Measurements from ENCODE around the gene IL25.
A peak's percentile ranks its signal among the peaks of the same experiment; 100 is the strongest.
"Not testable (repeated sequence)": the region's sequence is repeated elsewhere in the genome, so short reads cannot be mapped to it uniquely, and the experiment has no call there.

IL25 gene

DNA sequence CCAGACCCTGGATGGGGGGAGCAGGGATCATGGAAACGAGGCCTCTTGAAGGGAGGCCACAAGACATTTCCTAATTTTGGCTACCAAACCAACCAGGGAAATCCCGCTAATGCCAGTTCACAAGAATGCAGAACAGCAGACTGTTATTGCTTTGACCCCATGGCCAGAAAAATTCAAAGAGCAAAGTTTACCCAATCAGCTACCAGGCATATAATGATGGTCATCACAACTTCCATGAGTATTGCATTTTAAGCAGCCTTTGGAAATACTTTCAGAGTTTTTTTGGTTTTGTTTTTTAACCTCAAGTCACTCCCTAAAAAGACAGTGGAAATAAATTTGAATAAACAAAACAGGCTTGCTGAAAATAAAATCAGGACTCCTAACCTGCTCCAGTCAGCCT, at the start of gene IL25:
Gene IL25 (plus strand): TSS at position 301 of the 400 bp plus-strand sequence.
- DNase-seq: no peak

- DNase-seq: no peak
Observed at GRCh38 chr14:23323838-23324454, 48.7 kb upstream of the IL25 start.

GRCh38 chr14:23324455-23324846, 48.2 kb upstream of the IL25 start:
- DNase-seq: no peak

DNA sequence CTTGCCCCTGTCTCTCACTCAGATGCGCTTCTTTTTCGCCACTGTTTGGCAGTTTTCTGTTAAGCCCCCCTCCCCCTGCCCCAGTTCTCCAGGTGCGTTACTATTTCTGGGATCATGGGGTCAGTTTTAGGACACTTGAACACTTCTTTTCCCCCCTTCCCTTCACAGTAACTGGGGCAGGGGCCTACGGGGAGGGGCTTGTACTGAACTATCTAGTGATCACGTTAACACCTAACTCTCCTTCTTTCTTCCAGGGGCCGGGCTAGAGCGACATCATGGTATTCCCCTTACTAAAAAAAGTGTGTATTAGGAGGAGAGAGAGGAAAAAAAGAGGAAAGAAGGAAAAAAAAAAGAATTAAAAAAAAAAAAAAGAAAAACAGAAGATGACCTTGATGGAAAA, 47.6 kb upstream of the IL25 start:
- no peak for DNase-seq

- not testable (repeated sequence) for DNase-seq
Observed at GRCh38 chr14:23325746-23326145, 46.9 kb upstream of the IL25 start.

GRCh38 chr14:23326491-23327332, 45.9 kb upstream of the IL25 start:
- DNase-seq: no peak

DNA sequence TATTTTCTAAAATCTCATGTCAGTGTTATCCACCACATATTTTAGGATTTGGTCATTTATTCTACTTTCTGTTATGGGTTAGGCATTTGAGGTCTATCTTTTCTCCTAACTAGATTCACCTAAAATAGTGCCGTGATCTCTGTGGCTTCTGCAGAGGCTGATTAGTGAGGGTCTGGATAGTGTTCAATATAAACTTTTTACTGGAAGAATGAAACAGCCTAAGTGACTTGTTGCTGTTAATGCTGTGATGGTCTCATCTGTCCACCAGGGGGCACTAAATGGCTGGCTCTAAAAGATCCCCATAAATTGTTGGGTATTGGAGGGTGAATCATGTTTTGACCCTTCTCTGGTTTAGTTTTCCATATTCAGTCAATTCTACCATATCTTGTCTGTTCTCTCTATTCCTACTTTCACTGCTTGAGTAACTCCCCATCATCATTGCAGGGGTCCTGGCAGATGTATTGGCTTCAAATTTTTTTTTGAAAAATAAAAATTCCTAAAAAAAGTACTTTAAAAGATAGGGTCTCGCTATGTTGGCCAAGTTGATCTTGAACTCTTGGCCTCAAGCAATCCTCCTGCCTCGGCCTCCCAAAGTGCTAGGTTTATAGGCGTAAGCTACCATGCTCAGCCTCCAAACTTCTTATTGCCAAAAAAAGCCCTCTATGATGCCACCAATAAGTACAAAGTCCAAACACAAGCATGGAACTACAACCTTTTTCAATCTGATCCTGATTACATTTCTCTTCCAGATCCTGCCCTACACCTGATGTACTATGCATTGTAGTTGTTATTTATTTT, 44.5 kb upstream of the IL25 start:
- peak; percentile 29 for DNase-seq

- no peak for DNase-seq
Observed at GRCh38 chr14:23335623-23336022, 37.0 kb upstream of the IL25 start.

- DNase-seq: no peak
Observed at GRCh38 chr14:23339506-23340268, 32.9 kb upstream of the IL25 start.

DNA sequence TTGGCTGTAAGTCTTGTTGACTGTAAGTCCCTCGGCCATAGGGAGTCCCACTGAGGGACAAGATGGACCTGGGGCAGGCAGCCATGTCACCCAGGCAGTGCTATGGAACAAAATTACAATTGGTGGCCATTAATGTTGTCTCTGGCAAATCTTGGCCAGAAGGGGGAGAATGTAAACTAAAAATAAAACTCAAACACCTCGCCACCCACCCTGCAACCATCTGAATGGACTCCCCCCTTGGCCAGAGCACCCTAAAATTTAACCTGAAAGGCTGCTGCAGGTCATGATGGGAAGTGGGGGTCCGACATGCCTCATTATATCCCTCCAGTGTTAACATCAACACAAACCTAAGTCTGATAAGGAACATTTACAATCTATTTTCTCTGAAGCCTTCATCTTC, 28.1 kb upstream of the IL25 start:
- DNase-seq: no peak

DNA sequence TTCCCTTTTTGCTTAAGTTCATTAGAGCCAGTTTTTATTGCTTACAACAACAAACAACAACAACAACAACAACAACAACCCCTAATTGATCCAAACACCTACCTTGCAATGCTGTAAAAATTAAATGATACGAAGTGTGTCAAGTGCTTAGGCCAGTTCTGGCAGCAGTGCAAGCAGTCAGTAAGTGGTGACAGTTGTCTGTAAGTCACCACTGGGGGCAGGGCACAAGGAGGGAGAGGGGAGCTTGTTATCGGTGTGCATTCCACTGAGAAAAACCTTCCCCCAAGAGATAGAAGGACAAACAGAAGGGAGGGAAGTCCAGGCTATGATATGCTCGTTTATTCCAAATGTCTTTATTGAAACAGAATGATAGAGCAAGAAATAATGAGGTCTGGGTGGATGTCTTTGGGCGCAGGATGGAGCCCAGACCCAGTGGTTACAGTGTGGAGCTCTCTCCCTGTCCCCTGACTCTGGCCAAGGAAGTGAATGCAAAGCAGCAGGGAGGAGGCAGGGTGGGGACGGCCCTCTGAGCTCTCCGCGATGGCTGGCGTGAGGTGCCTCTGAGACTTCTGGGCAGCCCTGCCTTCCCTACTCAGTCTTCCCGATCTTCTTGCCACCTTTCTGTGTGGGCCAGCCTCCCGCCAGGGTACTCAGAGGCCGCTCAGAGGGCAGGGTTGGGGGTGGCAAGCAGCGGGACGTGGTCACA, 26.5 kb upstream of the IL25 start:
- DNase-seq: no peak

- DNase-seq: no peak
Observed at GRCh38 chr14:23346693-23347405, 25.8 kb upstream of the IL25 start.

DNA sequence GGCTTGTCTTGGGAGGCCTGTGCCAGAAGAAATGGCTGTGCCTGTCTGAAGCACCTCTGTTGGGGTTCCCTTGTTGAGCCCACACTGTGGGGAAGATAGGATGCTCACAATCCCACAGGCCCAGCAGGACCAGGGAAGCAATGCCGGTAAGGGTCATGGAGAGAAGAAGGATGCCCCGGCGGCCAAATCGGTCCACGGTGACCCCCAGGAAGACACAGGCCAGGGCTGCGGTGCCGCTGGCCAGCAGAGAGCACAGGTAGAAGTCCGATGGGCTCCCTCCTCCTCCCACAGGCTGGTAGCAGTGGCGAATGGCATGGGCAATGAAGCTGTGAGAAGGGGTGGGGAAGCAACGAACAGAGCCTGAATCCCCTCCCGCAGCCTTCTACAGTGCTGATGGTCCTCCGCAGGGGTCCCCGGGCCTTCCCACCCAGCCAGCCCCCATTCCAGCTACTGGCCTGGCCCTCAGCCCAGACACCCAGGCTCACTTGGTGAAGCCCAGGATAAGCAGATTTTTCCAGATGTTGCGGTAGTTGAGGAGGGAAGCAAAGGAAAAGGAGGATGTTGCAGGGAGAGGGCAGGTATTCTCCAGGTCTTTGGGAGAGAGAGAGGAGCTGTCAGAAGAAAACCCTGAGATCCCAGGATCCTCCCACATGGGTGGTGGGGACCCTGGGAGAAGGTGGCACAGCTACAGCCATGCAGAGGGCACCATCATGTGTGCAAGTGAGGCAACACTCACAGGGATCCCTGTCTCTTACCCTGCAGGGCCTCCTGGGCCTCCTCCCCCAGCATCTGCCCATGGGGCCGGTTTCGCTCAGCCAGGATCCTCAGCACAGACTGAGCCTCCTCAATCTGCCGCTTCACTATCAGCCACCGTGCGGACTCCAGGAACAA, 25.0 kb upstream of the IL25 start:
- DNase-seq: no peak

- DNase-seq: no peak
Observed at GRCh38 chr14:23348297-23348655, 24.3 kb upstream of the IL25 start.

GRCh38 chr14:23349156-23349845, 23.3 kb upstream of the IL25 start:
- DNase-seq: no peak

DNA sequence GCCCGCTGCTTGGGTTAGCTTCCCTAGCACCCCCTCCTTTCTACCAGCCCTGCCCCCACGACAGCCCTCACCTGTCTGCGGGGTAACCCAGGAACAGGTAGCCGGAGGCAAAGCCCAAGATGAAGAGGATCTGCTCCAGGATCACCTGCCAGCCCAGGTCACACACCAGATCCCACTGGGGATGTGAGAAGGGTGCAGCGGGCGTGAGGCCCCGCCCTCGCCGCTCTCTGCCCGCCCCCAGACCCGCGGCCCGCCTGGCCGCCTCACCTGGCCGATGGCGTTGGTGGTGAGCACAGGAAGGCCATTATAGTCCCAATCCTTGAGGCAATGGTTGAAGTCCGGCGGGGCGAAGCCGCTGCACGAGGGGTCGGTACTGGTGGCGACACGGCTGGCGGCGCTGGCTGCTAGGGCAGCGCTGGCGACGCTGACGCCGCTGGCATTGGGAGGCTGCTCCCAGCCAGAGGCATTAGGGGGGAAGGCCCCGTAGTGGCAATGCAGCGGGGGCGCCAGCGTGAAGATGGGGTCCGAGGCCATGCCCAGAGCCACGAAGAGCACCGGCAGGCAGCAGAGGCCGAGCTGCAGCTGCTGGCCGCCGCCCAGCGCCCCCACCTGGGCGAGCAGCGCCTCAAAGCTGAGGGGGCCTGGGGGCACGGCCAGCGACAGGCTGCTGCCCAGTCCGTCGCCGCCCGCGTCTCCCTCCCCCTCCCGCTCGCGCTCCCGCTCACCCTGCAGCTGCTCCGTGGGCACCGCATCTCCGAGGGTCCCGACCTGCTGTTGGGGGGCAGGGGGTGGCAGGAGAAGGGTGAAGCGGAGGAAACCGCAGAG, 20.7 kb upstream of the IL25 start:
- DNase-seq: no peak

DNA sequence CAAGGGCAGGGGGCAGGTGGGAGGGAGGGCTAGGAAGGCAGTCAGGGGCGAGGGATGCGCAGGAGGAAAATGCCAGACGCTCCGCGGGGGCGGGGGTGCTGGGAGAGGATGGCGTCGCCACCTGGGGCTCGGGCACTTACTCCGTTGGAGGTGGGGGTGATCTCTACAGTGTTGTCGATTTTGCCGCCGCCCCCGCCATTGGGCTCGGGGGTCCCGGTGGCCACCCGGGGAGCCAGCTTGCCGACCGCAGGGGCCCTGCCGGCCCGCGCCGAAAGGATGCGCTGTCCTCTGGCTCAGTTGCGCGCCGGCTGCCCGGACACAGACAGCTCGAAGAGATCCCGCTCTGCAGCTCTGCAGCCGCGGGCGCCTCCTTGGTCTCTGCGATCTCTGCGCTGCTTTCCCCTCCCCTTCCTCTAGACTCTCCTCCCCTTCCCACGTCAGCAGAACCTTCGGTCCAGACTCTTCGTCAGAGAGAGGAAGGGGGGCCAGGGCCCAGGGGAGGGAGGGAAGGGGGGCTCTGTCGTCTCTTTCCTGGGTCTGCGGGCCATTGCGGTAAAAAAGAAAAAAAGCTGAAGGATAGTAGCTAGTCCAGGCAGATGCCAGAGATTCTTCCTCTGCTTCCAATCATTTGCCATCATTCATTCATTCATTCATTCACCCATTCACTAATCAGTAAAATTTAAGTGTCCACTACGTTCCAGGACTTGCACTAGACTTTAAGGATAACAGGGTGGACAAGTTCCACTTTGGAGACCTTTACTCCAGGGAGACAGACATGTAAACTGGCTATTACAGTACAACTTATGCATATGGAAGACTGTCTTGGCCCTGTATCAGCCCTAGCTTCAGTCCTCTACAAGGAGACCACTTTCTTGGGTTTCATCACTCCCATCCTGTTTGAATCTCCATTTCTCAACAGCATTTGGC, 19.8 kb upstream of the IL25 start, which contains the start of gene SLC22A17:
Gene SLC22A17 (minus strand): TSS at position 382 of the 927 bp plus-strand sequence.
- DNase-seq: peak; percentile 19

DNA sequence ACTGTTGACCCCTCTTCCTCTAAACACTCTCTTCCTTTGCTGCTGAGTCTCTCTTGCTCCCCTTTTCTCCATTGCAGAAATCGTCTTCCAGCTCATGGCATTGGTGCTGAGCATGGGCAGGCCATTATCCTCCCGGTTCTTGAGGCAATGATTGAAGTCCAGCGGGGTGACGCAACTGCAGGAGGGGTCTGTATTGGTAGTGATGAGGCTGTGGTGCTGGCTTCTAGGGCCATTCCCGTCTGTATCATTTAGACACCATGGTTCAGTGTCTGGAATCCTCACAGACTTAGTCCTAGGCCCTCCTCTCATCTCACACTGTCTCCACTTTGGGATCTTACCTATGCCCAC, 19.2 kb upstream of the IL25 start:
- DNase-seq: no peak
